ENCODE data around the gene EPS15.
"Not testable (repeated sequence)": the region's sequence is repeated elsewhere in the genome, so short reads cannot be mapped to it uniquely, and the experiment has no call there.

The EPS15 gene

DNA sequence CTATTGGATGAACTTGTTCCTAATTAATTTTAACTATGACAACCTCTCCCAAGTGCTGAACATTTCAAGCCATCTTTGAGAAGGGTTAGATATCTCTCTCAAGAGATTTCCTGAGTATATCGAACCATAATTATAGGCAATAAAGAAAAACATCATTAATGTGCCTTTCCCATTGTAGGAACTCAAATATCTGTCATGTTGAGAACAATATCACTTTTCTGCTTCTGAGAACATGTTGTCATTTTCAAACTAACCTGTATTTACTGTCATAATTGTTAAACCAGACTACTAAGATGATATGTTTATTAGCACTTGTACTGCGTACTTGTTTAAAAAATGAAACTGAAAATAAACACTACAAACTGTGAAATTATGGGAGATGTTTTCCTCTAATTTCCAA lies 4.3 kb downstream of the EPS15 start:
- DNase-seq: no peak

DNA sequence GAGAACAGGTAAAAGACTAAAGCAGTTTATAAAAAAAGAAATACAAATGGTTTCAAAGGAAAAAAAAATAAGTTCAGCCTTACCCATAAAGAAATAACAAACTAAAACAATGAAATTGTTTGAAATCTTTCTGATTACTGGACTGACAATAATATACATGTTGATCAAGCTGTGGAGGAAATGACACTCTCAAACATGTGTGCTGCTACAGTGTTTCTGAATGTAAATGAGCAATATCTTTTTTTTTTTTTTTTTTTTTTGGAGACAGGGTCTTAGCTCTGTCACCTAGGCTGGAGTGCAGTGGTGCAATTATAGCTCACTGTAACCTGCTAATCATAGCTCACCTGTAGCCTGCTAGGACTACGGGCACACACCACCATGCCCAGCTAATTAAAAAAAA lies 6.5 kb downstream of the EPS15 start:
- no peak for DNase-seq

DNA sequence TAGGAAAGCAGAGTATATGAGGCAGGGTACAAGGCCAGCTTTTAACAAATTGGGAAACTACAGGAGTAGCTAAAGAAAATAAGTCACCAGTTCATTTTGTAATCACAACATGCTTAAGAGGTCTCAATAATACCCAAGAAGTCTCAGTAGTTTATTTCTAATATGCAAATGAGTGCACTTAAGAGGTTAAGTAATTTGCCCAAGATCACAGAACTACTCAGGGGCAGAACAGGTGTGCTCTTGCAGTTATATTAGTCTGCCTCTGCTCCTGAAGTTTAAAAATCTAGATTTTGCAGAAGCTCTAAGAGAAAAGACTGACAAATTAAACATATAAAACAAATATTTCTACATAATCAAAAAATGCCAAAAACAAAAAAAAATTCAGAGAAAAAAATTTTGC lies 6.9 kb downstream of the EPS15 start:
- no peak for DNase-seq

DNA sequence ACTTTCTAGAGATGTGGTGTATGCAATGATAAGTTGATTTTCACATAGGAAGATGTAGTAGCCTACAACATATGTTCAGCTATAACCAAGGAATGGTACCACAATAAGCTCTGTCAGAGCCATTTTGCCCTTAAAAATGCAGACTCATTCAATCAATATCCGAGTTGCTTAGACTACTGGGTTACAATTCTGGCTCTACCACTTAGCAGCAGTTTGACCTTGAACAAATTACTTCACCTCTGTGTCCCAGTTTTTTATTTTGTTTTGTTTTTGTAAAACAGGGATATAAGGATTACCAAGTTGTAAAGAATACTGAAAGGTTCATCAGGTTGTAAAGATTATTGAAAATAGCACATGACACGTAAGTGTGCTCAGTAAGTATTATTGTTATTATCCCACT lies 9.3 kb downstream of the EPS15 start:
- no peak for DNase-seq

DNA sequence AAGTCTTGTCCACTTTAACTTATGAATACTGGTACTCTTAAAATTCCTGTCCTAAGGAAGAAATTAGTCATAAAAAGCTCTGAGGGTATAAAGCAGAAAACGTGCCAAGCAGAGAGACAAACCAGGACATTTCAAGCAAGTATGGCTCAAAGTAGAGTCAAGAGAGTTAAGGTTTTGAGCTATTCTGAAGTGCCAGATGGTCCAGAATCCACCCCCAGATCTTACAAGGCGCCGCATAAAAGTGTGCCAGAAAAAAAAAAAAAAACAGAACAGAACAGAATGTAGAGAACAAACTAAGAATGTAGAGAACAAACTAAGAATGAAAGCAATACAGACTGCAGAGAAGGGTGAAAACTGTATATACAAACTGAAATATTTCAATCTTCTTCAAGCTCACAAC lies 12.5 kb downstream of the EPS15 start:
- DNase-seq: no peak

DNA sequence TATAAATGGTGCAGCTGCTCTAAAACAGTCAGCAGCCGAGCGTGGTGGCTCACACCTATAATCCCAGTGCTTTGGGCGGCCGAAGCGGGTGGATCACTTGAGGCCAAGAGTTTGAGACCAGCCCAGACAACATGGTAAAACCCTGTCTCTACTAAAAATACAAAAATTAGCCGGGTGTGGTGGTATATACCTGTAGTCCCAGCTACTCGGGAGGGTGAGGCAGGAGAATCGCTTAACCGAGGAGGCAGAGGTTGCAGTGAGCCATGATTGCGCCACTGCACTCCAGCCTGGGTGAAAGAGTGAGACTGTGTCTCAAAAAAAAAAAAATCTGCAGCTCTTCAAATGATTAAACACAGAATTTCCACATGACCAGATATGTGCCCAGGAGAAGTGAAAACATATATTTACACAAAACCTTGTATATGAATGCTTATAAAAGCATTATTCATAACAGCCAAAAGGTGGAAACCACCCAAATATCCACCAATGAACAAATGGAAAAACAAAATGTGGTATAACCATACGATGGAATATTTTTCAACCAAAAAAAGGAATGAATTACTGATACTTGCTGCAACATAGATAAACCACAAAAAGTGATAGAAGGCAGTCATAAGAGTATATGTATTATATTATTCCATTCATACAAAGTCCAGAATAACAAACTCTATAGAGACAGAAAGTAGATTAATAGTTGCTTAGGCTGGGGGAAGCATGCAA lies 14.1 kb downstream of the EPS15 start:
- DNase-seq: no peak

DNA sequence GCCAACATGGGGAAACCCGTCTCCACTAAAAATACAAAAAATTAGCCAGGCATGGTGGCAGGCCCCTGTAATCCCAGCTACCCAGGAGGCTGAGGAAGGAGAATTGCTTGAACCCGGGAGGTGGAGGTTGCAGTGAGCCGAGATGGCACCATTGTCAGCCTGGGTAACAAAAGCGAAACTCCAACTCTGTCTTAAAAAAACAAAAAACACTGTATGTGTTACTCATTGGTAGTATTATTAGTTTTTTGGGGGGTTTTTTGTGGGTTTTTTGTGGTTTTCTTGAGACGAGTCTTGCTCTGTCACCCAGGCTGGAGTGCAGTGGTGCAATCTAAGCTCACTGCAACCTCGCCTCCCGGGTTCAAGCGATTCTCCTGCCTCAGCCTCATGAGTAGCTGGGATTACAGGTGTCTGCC lies 17.8 kb downstream of the EPS15 start:
- DNase-seq: not testable (repeated sequence)

DNA sequence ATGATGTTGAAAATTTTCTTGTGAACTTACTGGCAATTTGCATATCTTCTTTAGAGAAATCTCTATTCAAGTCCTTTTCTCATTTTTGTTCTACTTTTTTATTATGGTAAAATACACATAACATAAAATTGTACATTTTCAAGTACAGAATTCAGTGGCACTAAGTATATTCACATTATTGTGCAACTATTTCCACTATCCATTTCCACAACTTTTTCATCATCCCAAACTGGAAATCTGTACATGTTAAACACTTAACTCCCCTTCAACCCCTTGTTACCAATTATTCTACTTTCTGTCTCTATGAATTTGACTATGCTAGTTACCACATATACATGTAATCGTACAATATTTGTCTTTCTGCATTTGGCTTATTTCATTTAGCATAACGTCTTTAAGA lies 19.4 kb downstream of the EPS15 start:
- no peak for DNase-seq

DNA sequence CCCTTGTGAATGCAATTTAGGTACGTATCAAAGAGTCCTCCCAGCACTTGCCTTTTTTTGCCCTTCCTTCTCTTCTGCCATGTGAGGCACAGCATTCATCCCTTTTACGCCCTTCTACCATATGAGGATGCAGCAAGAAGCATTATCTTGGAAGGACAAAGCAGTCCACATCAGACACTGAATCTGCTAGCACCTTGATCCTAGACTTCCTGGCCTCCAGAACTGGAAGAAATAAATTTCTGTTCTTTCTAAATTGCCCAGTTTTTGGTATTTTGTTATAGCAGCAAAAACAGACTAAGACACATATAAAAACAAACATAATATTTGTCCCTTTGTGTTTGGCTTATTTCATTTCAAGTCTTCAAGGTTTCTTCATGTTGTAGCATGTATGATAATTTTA lies 20.1 kb downstream of the EPS15 start:
- no peak for DNase-seq

DNA sequence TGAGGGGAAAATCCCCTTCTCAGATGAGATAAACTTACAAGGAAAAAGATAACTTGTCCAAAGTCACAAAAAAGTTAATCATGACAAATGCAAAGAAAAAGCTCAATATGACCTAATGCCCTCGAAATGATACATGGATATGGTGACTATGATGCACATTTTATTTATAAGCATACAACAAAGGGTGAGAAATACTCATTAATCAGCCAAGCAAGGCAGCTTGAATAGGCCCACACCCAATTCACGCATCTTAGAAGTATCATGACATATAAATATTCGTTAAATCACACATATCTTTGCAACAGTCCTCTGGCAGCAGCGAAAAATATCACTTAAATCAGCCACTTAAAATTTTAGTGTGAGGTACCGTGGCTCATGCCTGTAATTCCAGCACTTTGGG lies 21.7 kb downstream of the EPS15 start:
- no peak for DNase-seq

DNA sequence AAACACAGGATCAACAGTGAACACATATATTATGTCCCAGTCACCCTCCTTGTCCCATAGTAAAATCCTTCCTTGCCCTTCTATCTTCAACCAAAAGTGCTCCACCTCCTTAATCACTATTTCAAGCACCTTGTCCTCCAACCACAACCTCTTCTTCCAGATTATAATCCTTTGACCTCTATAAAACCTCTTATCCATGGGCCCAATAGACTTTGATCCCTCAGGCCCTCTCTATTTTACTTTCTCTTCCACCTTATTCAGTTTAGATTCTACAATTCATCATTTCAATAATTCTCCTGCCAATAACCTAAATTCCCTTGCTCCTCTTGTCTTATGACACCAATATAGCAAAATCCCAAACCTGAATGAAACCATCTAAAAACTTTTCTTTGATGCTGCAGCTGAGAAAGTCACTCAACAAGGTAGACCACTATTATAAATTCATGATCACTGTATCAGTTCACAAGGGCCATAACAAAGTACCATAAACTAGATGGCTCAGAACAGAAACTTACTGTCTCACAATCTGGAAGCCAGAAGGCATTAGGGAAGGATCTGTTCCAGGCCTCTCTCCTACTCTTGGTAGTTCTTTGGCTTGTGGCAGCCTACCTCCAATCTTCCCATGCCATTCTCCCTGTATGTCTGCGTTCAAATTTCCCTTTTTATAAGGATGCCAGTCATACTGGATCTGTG lies 24.8 kb downstream of the EPS15 start:
- no peak for DNase-seq

DNA sequence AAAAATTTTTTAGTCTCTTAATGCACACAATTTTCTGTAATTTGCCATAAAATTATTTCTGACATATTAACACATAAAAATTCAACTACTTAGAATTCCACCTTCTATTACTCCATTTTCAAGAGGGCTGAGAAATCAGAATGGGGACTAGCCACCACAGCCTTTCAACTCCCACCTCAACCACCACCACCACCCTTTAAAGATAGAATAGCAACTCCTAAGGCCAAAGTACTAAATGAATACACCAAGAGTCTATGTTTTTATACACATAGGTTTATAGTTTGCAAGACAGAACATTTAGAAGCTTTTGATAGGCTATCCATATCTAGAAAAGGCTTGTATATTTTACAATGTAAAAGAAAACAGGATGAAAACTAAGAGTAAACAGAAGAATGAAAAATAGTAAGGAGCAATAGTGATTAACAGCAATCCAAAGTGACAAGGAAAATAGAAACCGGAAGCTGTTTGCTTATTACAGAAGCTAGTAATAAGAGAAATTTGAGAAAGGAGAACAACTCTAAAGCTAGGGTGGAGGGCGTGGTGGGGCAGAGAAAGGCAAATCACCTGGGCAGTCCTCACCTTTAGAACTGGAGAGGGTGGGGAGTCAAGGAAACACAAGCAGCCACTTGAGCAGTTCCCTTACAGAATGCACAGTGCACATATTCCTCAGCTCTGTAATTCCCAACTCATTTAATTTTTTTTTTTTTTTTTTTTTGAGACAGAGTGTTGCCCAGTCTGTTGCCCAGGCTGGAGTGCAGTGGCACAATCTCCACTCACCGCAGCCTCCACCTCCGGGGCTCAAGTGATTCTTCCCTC lies 27.7 kb downstream of the EPS15 start:
- no peak for DNase-seq

DNA sequence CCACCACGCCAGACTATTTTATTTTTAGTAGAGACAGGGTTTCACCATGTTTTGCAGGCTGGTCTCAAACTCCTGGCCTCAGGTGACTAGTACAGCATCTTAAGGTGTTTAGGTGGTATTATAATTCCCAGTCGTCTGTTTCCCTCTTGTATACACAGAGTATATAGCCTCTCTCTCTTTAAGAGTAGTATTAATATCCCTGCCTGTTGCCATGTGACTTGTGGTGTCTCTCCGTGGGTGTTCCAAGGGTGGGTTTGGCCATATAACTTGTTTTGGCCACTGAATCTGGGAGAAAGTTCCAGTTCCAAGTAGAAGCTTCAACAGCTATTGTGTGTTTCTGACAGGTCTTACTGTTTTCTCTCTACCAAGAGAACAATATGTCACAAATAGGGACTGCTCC lies 29.6 kb downstream of the EPS15 start:
- DNase-seq: no peak

DNA sequence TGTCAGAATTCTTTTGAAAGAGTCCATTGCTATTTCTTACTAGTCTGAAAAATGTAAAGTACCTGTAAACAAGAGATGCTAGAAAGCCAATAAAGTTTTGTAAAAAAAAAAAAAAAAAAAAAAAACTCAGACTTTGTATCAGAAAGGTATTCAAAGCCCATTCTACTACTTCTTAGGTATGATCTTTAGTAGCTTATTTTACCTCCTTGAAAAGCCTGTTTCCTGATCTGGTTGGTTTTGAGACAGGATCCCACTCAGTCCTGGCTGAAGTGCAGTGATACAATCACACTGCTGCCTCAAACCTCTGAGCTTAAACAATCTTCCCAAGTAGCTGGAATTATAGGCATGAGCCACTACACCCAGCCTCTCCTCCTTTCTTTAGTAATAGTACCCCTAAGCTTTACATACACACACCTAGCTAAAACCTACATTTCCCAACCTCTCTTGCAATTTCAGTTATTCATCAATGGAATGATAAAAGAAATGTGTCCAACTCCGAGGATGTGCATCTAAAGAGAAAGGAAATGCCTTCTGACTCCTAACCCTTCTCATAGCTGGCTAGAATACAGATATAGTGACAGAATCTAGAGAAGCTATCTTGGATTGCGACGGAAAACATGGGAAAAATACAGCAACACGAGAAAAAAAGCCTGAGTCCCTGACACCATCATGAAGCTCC lies 30.6 kb downstream of the EPS15 start:
- DNase-seq: no peak

DNA sequence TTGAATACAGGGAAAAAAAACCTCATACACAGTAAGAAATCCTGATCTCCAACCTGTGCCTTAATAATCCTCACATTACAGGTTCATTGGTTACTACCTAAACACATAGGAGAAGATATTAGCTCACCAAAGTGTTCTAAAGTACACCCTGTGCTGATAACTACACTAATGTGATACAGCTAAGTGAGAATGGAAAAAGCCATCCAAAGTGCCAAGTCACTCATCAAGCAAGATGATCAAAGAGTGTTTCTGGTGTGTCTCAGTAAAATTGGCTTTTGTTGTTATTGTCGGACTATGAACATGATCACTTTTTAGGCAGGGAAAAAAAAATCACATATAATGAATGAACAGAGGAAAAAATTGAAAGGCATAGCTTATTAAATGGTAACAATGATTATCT lies 31.4 kb downstream of the EPS15 start:
- DNase-seq: no peak

DNA sequence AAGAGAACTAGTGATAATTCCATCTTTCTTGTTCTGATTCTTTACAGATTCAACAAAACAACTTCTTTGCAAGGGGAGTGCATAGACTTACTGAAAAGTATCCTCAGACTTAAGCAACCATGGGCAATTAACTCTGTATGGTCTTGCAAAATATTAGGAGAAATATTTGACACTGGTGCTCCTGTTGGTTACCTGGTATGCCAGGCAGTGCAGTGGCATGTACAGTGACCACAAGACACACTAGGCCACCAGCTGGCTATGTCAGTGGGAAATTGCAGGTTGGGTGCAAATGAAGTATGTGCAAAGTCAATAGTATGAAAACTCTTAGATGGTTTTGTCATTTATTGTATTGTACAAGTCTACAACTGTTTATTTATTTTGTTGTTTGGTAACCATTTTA lies 34.5 kb downstream of the EPS15 start:
- no peak for DNase-seq

DNA sequence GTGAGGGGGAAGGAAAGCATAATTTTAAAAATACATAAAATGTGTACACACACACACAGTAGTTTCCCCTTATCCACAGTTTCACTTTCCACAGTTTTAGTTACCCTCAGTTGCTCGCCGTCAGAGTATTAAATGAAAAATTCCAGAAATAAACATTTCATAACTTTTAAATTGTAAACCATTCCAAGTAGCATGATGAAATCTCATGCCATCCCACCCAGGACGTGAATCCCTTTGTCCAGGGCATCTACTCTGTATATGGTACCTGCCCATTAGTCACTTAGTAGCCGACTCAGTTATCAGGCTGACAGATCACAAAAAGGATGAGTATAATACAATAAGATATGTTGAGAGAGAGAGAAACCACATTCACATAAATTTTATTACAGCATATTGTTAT lies 36.2 kb downstream of the EPS15 start:
- no peak for DNase-seq

DNA sequence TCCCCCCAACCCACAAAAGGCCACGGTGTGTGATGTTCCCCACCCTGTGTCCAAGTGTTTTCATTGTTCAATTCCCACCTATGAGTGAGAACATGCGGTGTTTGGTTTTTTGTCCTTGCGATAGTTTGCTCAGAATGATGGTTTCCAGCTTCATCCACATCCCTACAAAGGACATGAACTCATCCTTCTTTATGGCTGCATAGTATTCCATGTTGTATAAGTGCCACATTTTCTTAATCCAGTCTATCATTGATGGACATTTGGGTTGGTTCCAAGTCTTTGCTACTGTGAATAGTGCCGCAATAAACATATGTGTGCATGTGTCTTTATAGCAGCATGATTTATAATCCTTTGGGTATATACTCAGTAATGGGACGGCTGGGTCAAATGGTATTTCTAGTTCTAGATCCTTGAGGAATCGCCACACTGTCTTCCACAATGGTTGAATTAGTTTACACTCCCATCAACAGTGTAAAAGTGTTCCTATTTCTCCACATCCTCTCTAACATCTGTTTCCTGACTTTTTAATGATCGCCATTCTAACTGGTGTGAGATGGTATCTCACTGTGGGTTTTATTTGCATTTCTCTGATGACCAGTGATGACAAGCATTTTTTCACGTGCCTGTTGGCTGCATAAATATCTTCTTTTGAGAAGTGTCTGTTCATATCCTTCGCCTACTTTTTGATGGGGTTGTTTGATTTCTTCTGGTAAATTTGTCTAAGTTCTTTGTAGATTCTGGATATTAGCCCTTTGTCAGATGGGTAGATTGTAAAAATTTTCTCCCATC lies 44.0 kb downstream of the EPS15 start:
- DNase-seq: not testable (repeated sequence)

DNA sequence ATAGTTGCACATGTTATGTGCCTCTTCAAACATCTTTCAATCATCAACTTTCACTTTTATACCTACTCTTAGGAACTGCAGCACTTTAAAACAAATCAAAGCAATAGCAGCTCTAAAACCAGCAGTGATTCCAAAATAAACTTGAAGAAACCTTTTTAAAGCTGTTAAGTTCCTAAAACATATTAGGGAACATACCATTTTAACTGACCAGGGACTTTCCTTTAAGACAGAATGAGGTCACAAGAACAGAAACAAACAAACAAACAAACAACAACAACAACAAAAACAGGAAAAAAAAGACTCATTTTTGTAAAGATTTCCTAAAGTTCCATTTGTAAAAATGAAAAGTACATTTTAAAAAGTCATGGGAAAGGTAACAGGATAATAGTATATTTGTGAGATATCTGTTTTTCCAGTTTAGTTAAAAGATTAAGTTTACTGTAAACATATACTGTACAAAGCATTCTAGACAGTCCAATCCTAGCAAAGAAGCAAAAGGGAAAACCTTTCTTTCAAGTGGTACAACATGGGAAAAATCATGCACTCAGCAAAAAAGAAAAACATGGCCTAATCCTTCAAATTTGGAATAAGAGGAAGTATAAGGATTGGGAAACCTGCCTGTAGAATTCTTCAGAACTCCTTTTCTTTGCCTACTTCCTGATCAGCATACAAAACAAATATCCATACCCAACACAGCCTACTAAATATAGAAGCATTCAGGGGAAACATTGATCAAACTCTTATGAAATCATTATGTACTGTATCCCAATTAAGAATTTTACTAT lies 45.5 kb downstream of the EPS15 start:
- DNase-seq: no peak

DNA sequence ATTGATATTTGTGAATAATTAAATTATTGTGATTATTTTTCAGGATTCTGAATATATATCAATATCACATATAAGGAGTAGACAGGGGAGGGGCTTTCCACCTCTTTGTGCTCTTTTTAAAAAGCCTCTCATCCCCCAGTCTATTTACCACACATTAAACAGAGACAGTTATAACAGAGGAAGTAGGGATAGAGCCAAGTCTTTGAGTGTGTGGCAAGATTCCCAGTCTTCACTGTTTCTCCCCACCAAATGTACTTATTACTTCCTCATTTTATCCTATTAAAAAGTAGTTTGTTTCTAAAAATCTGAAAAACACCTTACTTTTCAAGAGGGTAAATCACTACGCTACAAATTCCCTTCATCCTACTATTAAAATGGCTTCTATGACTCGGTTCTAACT lies 46.7 kb downstream of the EPS15 start:
- DNase-seq: no peak

DNA sequence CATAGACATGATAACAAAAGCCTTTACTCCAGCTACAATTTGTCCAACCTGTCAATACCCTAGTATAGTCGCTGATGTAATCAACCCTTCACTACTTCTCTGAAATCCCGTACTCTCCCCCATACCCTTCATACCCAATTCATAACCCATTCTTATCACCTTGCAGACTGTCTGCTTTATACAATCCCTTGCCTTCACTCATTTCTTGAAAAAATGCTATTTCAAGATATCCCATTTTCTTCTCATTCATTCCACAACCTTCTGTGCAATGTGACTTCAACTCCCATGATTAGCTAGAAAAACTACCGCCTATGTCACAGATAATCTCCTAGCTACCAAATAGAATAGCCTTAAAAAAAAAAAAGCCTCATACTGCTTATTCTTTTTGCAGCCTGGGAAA lies 49.5 kb downstream of the EPS15 start:
- no peak for DNase-seq

DNA sequence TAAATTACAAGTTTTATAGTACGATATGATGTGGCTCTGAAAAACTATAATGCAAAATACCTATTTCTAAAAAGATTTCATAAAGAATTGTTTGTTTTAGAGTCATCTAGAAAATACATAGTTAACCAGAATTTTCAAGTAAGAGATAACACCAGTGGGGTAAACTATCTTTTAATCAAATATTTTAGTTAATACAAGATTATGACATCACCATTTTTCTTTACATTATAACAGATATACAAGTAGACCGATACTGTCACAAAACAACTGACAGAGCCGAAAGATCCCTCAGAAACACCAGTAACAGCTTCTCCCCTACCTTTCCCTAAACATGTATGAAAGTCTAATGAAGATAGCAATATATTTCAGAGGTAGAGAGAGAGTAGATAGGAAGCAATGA lies 54.2 kb downstream of the EPS15 start:
- no peak for DNase-seq
